GM12872 (cell line): ENCODE measurements around the gene BAD.

Source experiments
- CTCF ChIP-seq: IDR thresholded peaks from 3 replicates; pipeline ENCODE4 v1.5.1; 2011; ENCODE audit warnings: low read depth, mild to moderate bottlenecking, low read length, moderate library complexity; ENCODE audit not compliant: insufficient read depth

BAD gene

GRCh38 chr11:64241491-64242374, 42.7 kb downstream of the BAD start:
- TF ChIP-seq CTCF, result no peak

- TF ChIP-seq CTCF, result no peak
Measured at GRCh38 chr11:64241241-64241490, 43.3 kb downstream of the BAD start.

- no peak for TF ChIP-seq CTCF
Measured at GRCh38 chr11:64240435-64241240, 43.8 kb downstream of the BAD start, which contains the start of gene FKBP2. Gene FKBP2, plus strand, starts transcription at chr11:64241095. Its CDS starts 1,293 bp downstream, at chr11:64242388.

- no peak for TF ChIP-seq CTCF
Measured at GRCh38 chr11:64239662-64240434, 44.6 kb downstream of the BAD start.

- no peak for TF ChIP-seq CTCF
Measured at GRCh38 chr11:64238999-64239398, 45.5 kb downstream of the BAD start.

- TF ChIP-seq CTCF, result no peak
Measured at GRCh38 chr11:64238076-64238475, 46.4 kb downstream of the BAD start.

GRCh38 chr11:64237484-64237951, 46.9 kb downstream of the BAD start:
- no peak for TF ChIP-seq CTCF
